PFSK-1 (cell line): ENCODE data around the gene TRMT2B.

Source experiments
- FOXP2 ChIP-seq: optimal IDR thresholded peaks from 2 replicates; pipeline ENCODE3; 2011; ENCODE audit warnings: borderline replicate concordance, control low read depth, inconsistent platforms; ENCODE audit not compliant: insufficient read depth; ENCODE audit errors: extremely low read length, extremely low read depth
- POLR2AphosphoS5 ChIP-seq: IDR thresholded peaks from 2 replicates; pipeline ENCODE4 v1.6.1; 2012; ENCODE audit warnings: low read depth, mild to moderate bottlenecking, control low read depth, low read length, moderate library complexity
- REST ChIP-seq, 2 experiments: IDR thresholded peaks; 2 replicates each; pipeline versions ENCODE4 v1.6.1 to v1.8.0; 2011 to 2012; ENCODE audit warnings: low read depth in 2 of 2, low read length in 2 of 2, control low read depth in 1 of 2, inconsistent platforms in 1 of 2, mild to moderate bottlenecking in 1 of 2, moderate library complexity in 1 of 2; ENCODE audit not compliant: insufficient read depth in 1 of 2
- SIN3A ChIP-seq: IDR thresholded peaks from 2 replicates; pipeline ENCODE4 v1.6.1; 2012; ENCODE audit warnings: mild to moderate bottlenecking, low read length, moderate library complexity, borderline replicate concordance; ENCODE audit not compliant: insufficient read depth
- TAF1 ChIP-seq: IDR thresholded peaks from 2 replicates; pipeline ENCODE4 v1.6.1; 2012; ENCODE audit warnings: low read length, control low read depth, borderline replicate concordance; ENCODE audit not compliant: insufficient read depth

The TRMT2B gene

DNA sequence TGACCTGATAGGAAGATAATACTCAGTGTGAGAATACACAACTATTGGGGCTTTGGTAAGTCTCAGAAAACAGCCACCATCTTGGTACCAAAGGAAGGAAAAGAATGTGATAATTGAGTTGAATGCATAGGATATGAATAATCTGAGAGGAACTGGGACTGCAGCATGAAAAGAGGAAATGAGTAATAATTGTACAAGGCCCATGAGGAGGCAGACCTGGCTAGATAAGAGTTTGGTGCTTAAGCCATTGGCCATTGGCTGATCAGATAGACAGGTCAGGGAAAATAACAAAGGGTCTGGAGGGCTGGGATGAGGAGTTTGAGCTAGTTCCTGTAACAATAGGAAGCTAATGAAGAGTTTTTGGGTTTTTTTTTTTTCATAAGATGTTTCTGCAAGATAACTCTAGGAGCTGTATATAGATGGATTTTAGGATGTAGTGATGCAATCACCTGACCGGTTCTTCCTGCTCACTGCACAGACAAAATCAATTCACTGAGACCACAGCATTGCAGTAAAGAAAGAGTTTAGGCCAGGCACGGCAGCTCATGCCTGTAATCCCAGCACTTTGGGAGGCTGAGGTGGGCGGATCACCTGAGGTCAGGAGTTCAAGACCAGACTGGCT, 5.3 kb upstream of the TRMT2B start:
- TF ChIP-seq TAF1: no peak

DNA sequence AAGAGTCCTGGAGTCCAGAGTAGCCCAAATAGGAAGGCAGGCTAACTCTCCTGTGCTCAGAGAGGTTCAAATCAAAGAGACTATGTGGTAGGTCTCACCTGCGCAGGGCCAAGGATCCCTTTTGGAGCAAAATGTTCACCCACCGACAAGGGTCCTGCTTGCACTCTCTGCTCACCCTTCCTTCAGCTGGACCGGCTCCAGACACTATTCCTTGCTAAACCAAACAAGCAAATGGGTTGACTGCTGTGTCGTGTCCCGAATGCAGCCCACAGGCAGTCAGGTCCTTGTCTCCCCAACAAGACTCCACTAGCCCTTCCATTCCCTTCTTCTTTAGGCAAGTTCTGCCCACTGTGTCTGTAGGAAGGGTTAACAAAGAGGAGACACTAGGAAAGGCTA, 760 bp downstream of the TRMT2B start:
- no peak for TF ChIP-seq POLR2AphosphoS5
- no peak for TF ChIP-seq REST (IDR thresholded peaks at IDR 0.05; ENCODE audit: insufficient read depth in 1 of 2, low read depth in 2 of 2, low read length in 2 of 2)
- no peak for TF ChIP-seq SIN3A
- no peak for TF ChIP-seq FOXP2
- no peak for TF ChIP-seq TAF1

DNA sequence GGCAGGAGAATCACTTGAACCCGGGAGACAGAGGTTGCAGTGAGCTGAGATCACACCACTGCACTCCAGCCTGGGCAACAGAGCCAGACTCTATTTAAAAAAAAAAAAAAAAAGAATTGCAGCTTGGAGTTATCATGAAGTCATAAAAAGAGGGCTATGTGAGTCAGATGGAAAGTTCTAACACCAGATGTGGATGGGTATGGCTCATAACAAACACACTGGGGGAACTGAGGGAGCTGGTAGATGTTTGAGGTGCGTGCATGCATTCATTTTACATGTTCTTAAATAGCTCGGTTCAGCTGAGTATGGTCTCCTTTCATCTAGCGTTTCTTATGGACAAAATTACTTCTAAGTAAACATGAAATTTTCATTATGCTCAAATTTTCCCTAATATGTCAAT, 11.7 kb downstream of the TRMT2B start:
- TF ChIP-seq POLR2AphosphoS5: no peak
- no peak for TF ChIP-seq TAF1
- TF ChIP-seq SIN3A: no peak
- no peak for TF ChIP-seq REST (IDR thresholded peaks at IDR 0.05; ENCODE audit: insufficient read depth in 1 of 2, low read depth in 2 of 2, low read length in 2 of 2)
- TF ChIP-seq FOXP2: no peak

GRCh38 chrX:101037231-101037630, 14.7 kb downstream of the TRMT2B start:
- TF ChIP-seq TAF1: no peak
- no peak for TF ChIP-seq FOXP2
- TF ChIP-seq REST (IDR thresholded peaks at IDR 0.05; ENCODE audit: insufficient read depth in 1 of 2, low read depth in 2 of 2, low read length in 2 of 2): no peak
- TF ChIP-seq POLR2AphosphoS5: no peak
- no peak for TF ChIP-seq SIN3A

DNA sequence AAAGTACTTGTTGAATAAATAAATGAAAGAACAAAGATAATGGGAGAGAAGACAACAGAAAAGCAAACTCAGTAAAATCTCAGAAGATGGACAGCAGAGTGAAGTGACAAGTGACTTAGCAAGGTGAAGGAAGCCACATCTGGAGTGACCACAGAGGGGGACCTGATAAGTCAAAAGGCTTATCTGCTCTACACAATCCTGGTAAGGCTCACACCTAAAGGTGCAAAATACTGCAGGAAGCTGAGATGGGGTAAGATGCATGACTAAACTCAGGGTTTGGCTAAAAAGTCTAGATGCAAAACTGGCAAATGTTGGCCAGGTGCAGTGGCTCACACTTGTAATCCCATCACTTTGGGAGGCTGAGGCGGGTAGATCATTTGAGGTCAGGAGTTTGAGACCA, 22.2 kb downstream of the TRMT2B start:
- TF ChIP-seq POLR2AphosphoS5 (no peak), TAF1 (no peak), SIN3A (no peak), REST (IDR thresholded peaks at IDR 0.05; ENCODE audit: insufficient read depth in 1 of 2, low read depth in 2 of 2, low read length in 2 of 2) (no peak), FOXP2 (no peak)
